Type B pancreatic cell (in vitro differentiated cells): ENCODE data around the gene BUB1. TPM values are rescaled to one million over a fixed set of nuclear protein-coding genes. Genes with fewer than 3 reads are reported as not detected.

Experiments
- DNase-seq: peaks from one replicate; pipeline ENCODE4 v3.0.0; 2021; ENCODE audit warnings: mixed read lengths; ENCODE audit not compliant: unreplicated experiment; ENCODE audit errors: extremely low spot score
- H3K27ac Mint-ChIP-seq: 2 replicates; pipeline ENCODE4 v1.8.0; 2021; ENCODE audit warnings: mild to moderate bottlenecking, mixed read lengths
- H3K27me3 Mint-ChIP-seq: 2 replicates; pipeline ENCODE4 v1.8.0; 2021; ENCODE audit warnings: mixed read lengths
- H3K36me3 Mint-ChIP-seq: 2 replicates; pipeline ENCODE4 v1.8.0; 2021; ENCODE audit warnings: mixed read lengths
- H3K4me1 Mint-ChIP-seq: one replicate; pipeline ENCODE4 v1.8.0; 2021; ENCODE audit warnings: mixed read lengths; ENCODE audit not compliant: unreplicated experiment
- H3K4me3 Mint-ChIP-seq: 2 replicates; pipeline ENCODE4 v1.8.0; 2021; ENCODE audit warnings: mild to moderate bottlenecking, mixed read lengths
- H3K9me3 Mint-ChIP-seq: 2 replicates; pipeline ENCODE4 v1.8.0; 2021; ENCODE audit warnings: mixed read lengths
- CTCF ChIP-seq: fragments of 200-600 bp; sonication (generic); conservative IDR thresholded peaks from 2 replicates; pipeline ENCODE4 v1.5.0; 2021; ENCODE audit warnings: antibody characterized with exemption, mild to moderate bottlenecking
- long read RNA-seq: library from polyadenylated mRNA; unstranded; transcript quantifications from one replicate; pipeline ENCODE4 v2.0.0, GENCODE V29; 2020
- total RNA-seq: library from RNA; stranded (reverse); gene quantifications from 2 replicates; pipeline ENCODE4 v1.2.1, GENCODE V29; 2021; ENCODE audit warnings: low replicate concordance

Gene BUB1
- 14.4 and 39.8 TPM in 2 replicates for total RNA-seq
- long read RNA-seq, transcript BUB1-201 (25 exons, 3,507 nt) = major isoform, 44 of 67 reads
- long read RNA-seq, partial matches to known transcripts = 18 of 67 reads
- long read RNA-seq, other reads (novel, unspliced or antisense) = 5 of 67 reads

DNA sequence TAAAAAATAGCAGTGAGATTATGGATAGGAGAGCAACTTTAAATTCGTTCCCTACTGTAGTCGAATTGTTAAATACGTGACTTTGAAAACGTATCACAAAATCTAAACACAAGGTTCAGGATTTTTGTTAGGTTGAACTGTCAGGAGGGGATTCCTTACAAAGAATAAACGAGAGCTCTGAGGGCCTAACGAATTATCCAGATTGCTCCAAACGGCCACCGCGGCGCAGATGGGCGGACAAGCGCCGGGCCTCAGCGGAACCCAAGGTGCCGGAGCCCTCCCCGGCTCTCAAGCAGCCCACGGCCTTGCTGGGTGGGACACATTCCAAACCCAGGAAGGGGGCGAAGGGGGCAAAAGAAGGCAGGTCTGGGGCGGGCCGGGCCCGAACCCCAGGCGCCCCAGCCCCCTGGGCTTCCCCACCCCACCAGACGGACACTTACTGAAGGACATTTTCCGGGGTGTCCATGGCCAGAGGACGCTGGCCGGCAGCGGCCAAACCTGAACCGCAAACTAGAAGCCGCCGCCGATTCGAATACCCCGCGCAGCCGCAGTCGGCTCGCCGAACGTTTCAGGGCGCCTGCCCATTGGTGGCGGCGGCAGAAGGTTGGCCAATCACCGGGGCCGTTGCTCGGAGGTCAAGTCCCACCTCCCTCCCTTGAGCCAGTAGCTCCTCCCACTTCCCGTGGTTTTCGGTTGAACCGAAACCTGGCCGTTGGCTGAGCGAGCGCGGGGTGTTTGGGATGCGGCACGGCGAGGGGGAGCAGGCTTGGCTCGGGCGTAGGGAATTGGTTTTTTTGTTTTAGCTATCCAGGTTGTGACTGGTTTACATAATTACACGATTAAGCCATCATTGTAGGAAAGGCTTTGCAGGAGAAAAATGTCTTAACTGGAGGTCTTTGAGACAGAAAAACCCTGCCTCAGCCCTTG lies at the start of gene BUB1:
Gene BUB1 (minus strand): TSS at position 534 of the 927 bp plus-strand sequence. CDS start 68 bp downstream, at position 466.
- no peaks in the 10 kb centered on the region for H3K9me3 Mint-ChIP-seq
- peaks cover 32% of the 10 kb centered on the region for H3K4me1 Mint-ChIP-seq
- H3K36me3 Mint-ChIP-seq = no peaks in the 10 kb centered on the region
- TF ChIP-seq CTCF = no peak
- H3K27ac Mint-ChIP-seq = peak within 1 kb of the TSS; percentile 99
- no peaks in the 10 kb centered on the region for H3K27me3 Mint-ChIP-seq
- peak within 1 kb of the TSS; percentile 99 for H3K4me3 Mint-ChIP-seq
- peak; percentile 98 for DNase-seq

DNA sequence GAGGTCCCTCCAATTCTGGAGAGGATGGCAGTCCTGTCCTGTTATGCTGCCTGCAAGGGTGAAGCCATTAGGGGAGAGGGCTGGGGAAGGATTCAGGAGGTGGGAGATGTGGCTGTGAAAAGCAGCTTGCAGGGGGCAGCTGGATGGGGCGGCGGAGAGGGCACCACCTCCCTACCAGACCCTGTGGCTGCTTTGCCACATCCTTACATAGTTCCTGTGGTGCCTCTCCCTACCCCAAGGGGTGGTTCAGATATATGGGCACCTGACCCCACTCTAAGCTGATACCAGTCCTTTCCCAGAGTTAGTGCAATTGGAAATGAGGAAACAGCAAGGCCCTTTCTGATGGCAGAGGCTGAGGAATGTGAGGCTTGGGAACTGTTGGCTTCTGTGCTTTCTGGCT lies 48.4 kb upstream of the BUB1 start:
- DNase-seq = no peak
- Mint-ChIP-seq H3K36me3 (peaks cover 7% of the 10 kb centered on the region), H3K27ac (no peak overlapping the region), H3K4me3 (no peak overlapping the region), H3K4me1 (no peaks in the 10 kb centered on the region), H3K27me3 (peaks cover 49% of the 10 kb centered on the region), H3K9me3 (peaks cover 6% of the 10 kb centered on the region)
- no peak for TF ChIP-seq CTCF

DNA sequence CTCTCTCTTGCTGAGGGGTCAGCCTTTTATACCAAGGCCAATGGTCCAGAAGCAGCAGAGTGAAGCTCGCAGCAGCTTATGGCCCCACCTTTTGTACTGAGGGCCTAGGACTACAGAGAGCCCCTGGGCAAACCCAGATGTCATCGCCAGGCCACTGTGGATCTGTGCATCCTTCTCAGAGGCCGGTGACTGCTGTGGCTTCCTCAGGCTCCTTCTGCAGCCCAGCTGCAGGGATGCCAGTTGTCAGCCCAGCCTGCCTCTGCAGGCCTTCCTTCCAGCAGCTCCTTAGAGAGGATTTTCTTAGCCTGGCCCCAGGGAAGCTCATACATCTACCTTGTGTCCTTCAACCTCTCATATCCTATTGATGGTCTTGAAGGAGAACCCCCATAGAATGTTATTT lies 48.0 kb upstream of the BUB1 start:
- no peak overlapping the region for H3K27ac Mint-ChIP-seq
- peaks cover 2% of the 10 kb centered on the region for H3K9me3 Mint-ChIP-seq
- peaks cover 48% of the 10 kb centered on the region for H3K27me3 Mint-ChIP-seq
- H3K4me1 Mint-ChIP-seq = no peaks in the 10 kb centered on the region
- H3K36me3 Mint-ChIP-seq = peaks cover 3% of the 10 kb centered on the region
- H3K4me3 Mint-ChIP-seq = no peak overlapping the region
- TF ChIP-seq CTCF = no peak
- no peak for DNase-seq

- Mint-ChIP-seq H3K27me3 (peaks cover 43% of the 10 kb centered on the region), H3K4me3 (no peak overlapping the region), H3K27ac (no peak overlapping the region), H3K9me3 (no peaks in the 10 kb centered on the region), H3K36me3 (no peaks in the 10 kb centered on the region), H3K4me1 (no peaks in the 10 kb centered on the region)
- TF ChIP-seq CTCF = no peak
- DNase-seq = no peak
Observed at GRCh38 chr2:110725370-110725769, 47.5 kb upstream of the BUB1 start.

DNA sequence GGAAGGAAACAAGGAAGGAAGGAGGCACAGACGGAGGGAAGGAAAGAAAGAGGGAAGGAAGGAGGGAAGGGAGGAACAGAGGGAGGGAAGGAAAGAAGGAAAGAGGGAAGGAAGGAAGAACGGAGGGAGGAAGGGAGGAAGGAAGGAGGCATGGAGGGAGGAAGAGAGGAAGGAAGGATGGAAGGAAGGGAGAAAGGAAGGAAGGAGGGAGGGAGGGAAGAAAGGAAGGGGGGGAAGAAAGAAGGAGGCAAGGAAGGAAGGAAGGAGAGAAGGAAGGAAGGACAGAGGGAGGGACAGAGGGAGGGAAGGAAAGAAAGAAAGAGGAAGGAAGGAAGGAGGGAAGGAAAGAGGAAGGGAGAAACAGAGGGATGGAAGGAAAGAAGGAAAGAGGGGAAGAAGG lies 47.0 kb upstream of the BUB1 start:
- Mint-ChIP-seq H3K4me1 (no peaks in the 10 kb centered on the region), H3K27ac (no peak overlapping the region), H3K9me3 (no peaks in the 10 kb centered on the region), H3K36me3 (no peaks in the 10 kb centered on the region), H3K27me3 (peaks cover 37% of the 10 kb centered on the region), H3K4me3 (no peak overlapping the region)
- no peak for TF ChIP-seq CTCF
- no peak for DNase-seq
